ENCODE measurements around the gene NHERF2.

DNA sequence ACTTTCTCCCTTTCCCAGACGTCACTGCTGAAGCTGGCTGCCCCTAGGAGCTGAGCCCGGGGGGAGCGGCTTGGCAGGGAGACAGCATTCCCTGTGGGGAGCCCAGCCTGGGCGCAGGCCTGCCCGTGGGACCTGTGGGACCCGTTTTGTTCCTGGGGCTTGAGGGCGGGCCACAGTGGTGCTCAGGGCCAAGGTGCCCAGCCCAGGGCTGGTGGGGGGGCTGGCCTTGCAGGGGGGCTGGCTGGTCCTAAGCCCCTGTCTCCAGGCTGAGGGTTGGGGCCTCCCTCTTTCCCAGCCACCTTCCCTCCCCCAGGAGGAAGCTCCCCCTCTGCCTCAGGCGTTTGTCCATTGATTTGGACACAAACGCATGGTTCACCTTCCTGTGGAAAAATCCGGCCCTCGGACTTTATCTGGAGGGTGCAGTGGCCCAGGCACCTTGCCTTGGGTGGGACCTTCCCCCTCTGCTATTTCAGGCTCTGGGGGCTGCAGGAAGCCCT lies 4.4 kb downstream of the NHERF2 start:
- TF ChIP-seq, protein P1, sequence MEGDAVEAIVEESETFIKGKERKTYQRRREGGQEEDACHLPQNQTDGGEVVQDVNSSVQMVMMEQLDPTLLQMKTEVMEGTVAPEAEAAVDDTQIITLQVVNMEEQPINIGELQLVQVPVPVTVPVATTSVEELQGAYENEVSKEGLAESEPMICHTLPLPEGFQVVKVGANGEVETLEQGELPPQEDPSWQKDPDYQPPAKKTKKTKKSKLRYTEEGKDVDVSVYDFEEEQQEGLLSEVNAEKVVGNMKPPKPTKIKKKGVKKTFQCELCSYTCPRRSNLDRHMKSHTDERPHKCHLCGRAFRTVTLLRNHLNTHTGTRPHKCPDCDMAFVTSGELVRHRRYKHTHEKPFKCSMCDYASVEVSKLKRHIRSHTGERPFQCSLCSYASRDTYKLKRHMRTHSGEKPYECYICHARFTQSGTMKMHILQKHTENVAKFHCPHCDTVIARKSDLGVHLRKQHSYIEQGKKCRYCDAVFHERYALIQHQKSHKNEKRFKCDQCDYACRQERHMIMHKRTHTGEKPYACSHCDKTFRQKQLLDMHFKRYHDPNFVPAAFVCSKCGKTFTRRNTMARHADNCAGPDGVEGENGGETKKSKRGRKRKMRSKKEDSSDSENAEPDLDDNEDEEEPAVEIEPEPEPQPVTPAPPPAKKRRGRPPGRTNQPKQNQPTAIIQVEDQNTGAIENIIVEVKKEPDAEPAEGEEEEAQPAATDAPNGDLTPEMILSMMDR (IDR thresholded peaks at IDR 0.05), result no peak
- no peak for TF ChIP-seq POLR2A (IDR thresholded peaks at IDR 0.05)
